ENCODE measurements around the gene SRD5A1.

DNA sequence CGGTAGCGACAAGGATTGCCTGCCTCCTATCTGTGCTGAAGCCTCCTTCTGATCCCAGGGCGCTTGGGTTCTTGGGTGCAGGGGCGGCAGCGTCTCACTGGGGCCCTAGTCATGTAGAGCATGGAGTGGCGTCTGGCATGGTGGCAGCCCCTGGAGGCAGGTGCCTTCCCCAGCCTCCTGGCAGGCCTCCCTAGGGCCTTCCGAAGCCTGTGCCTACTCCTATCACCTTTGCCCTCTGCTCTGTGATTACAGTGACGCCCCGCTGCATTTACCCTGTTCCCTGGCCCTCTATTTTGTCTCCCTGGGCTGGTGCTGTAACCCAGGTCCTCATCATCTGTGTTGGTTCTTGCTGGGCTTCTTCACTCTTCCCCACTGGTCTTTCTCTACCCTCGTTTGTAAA, 3.8 kb downstream of the SRD5A1 start:
- TF ChIP-seq ZFP30 (CRISPR knock-in tag; IDR thresholded peaks at IDR 0.05) (no peak), ISL1 (CRISPR knock-in tag; IDR thresholded peaks at IDR 0.05) (no peak), ZC3H10 (CRISPR knock-in tag; IDR thresholded peaks at IDR 0.05) (no peak), SNAI2 (CRISPR knock-in tag; IDR thresholded peaks at IDR 0.05) (no peak), TCF4 (CRISPR knock-in tag; IDR thresholded peaks at IDR 0.05; ENCODE audit: borderline replicate concordance) (no peak), GLIS3 (CRISPR knock-in tag; IDR thresholded peaks at IDR 0.05) (no peak), TOX (CRISPR knock-in tag; IDR thresholded peaks at IDR 0.05; ENCODE audit: borderline replicate concordance) (no peak), ARNTL (CRISPR knock-in tag; IDR thresholded peaks at IDR 0.05; ENCODE audit: borderline replicate concordance, low read depth) (no peak)
- TF ChIP-seq, protein P1, sequence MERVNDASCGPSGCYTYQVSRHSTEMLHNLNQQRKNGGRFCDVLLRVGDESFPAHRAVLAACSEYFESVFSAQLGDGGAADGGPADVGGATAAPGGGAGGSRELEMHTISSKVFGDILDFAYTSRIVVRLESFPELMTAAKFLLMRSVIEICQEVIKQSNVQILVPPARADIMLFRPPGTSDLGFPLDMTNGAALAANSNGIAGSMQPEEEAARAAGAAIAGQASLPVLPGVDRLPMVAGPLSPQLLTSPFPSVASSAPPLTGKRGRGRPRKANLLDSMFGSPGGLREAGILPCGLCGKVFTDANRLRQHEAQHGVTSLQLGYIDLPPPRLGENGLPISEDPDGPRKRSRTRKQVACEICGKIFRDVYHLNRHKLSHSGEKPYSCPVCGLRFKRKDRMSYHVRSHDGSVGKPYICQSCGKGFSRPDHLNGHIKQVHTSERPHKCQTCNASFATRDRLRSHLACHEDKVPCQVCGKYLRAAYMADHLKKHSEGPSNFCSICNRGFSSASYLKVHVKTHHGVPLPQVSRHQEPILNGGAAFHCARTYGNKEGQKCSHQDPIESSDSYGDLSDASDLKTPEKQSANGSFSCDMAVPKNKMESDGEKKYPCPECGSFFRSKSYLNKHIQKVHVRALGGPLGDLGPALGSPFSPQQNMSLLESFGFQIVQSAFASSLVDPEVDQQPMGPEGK (CRISPR knock-in tag; IDR thresholded peaks at IDR 0.05; ENCODE audit: borderline replicate concordance): no peak
- TF ChIP-seq, protein P2, sequence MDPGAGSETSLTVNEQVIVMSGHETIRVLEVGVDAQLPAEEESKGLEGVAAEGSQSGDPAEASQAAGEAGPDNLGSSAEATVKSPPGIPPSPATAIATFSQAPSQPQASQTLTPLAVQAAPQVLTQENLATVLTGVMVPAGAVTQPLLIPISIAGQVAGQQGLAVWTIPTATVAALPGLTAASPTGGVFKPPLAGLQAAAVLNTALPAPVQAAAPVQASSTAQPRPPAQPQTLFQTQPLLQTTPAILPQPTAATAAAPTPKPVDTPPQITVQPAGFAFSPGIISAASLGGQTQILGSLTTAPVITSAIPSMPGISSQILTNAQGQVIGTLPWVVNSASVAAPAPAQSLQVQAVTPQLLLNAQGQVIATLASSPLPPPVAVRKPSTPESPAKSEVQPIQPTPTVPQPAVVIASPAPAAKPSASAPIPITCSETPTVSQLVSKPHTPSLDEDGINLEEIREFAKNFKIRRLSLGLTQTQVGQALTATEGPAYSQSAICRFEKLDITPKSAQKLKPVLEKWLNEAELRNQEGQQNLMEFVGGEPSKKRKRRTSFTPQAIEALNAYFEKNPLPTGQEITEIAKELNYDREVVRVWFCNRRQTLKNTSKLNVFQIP (CRISPR knock-in tag; IDR thresholded peaks at IDR 0.05; ENCODE audit: borderline replicate concordance, low read depth): no peak
- TF ChIP-seq, protein P3, sequence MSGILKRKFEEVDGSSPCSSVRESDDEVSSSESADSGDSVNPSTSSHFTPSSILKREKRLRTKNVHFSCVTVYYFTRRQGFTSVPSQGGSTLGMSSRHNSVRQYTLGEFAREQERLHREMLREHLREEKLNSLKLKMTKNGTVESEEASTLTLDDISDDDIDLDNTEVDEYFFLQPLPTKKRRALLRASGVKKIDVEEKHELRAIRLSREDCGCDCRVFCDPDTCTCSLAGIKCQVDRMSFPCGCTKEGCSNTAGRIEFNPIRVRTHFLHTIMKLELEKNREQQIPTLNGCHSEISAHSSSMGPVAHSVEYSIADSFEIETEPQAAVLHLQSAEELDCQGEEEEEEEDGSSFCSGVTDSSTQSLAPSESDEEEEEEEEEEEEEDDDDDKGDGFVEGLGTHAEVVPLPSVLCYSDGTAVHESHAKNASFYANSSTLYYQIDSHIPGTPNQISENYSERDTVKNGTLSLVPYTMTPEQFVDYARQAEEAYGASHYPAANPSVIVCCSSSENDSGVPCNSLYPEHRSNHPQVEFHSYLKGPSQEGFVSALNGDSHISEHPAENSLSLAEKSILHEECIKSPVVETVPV (CRISPR knock-in tag; IDR thresholded peaks at IDR 0.05): no peak
- TF ChIP-seq, protein P4, sequence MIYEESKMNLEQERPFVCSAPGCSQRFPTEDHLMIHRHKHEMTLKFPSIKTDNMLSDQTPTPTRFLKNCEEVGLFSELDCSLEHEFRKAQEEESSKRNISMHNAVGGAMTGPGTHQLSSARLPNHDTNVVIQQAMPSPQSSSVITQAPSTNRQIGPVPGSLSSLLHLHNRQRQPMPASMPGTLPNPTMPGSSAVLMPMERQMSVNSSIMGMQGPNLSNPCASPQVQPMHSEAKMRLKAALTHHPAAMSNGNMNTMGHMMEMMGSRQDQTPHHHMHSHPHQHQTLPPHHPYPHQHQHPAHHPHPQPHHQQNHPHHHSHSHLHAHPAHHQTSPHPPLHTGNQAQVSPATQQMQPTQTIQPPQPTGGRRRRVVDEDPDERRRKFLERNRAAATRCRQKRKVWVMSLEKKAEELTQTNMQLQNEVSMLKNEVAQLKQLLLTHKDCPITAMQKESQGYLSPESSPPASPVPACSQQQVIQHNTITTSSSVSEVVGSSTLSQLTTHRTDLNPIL (CRISPR knock-in tag; IDR thresholded peaks at IDR 0.05; ENCODE audit: low read depth): no peak

All from SK-N-SH treated with all-trans-retinoic acid at 6 μM for 48 hours (cell line).